SHP77 (cell line): ENCODE measurements around the gene TBC1D17.
"Not testable (repeated sequence)": the region's sequence is repeated elsewhere in the genome, so short reads cannot be mapped to it uniquely, and the experiment has no call there.

Experiments used
- DNase-seq, 2 experiments: peaks; one replicate each; lab custom pipeline; 2025; lab: John Stamatoyannopoulos, UW

Gene TBC1D17

DNA sequence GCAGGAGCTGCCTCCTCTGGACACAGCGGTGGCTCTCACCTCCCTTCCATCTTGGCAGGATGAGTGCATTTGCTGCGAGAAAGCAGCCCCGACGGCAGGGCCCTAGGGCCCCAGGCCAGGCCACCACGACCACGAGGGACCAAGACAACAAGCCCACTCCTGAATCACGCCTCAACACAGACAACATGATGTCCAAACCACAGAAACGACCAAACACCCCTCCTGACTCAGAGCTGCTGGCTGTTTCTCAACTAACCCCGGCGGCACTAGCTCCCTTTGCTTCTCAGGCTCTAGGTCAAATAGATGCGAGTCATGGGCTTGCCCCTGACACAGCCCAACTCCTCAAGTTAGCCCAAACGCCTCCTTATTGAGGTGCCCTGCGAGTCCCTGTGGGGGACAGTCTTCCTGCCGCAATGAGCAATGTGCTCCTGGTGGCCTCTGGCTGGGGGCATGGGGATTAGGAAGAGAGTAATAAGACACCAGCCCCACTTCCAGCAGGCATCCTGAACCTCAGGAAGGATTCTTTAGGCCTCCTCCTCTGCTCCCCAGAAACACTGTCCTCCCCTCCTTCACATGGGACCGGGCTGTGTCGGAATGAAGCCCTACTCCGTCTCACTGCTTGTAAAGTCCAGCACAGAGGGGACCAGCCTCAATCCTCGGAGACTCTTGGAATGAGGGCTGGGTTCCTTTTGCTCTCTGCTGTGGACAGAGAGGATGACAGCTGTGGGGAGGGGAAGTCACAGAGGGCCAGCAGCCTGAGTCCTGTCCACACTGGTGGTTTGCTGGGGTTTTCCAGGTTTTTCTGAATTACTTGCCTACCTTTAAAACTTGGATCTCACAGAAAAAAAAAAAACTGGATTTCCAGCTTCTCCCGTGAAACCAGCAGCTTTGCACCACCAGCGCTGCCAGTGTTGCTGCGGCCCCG lies 44.6 kb downstream of the TBC1D17 start:
- DNase-seq = no peak

DNA sequence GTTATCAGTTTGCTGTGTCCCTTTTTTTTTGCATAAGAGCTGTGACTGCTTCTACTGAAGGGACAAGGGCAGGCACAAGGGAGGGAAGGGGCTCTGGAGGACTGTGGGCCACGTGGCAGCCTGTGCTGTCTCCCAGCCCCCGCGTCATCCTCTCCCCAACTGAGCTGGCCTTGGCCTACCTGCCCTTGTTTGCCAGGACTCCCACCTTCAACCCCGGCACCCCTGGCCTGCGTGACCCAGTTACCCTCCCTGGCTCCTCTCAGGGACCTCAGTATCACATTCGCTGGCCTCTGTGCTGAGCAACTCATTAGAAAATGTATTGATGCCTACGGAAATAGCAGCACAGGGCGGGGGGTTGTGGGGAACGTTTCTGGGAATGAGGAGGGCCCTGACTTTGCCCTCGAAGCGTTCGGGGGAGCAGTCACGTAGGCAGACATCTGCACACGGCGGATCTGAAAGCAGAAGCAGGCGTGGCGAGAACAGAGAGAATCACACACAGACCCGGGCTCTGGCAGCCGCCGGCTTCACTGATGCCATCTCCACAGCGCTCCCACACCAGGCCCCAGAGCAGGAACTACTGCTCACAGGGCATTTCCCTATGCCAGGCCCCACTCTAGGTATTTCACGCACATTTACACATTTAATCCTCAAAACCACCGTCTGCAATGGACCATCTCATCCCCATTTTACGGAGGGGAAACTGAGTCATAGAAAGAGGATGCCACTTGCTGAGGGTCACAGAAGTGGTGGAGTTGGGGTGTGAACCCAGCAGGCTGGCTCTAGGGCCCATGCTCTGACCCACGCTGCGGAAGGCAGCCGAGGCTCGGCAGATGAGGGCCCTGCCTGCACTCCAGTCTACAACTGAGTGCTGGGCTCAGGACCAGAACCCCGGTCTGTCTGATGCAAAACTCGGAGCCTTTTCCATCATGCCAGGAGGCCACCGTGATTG lies 45.8 kb downstream of the TBC1D17 start:
- DNase-seq = no peak

GRCh38 chr19:49924004-49924880 lies 46.7 kb downstream of the TBC1D17 start:
- no peak for DNase-seq

DNA sequence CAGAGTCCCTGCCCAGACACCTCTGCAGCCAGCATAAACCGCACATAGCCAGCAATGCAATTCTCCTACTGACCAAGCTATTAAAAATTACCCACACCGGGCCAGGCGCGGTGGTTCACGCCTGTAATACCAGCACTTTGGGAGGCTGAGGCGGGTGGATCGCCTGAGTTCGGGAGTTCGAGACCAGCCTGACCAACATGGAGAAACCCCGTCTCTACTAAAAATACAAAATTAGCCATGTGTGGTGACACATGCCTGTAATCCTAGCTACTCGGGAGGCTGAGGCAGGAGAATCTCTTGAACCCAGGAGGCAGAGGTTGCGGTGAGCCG lies 47.3 kb downstream of the TBC1D17 start:
- not testable (repeated sequence) for DNase-seq

GRCh38 chr19:49925486-49925885 lies 48.0 kb downstream of the TBC1D17 start:
- no peak for DNase-seq

GRCh38 chr19:49926515-49926914 lies 49.0 kb downstream of the TBC1D17 start:
- DNase-seq = no peak

DNA sequence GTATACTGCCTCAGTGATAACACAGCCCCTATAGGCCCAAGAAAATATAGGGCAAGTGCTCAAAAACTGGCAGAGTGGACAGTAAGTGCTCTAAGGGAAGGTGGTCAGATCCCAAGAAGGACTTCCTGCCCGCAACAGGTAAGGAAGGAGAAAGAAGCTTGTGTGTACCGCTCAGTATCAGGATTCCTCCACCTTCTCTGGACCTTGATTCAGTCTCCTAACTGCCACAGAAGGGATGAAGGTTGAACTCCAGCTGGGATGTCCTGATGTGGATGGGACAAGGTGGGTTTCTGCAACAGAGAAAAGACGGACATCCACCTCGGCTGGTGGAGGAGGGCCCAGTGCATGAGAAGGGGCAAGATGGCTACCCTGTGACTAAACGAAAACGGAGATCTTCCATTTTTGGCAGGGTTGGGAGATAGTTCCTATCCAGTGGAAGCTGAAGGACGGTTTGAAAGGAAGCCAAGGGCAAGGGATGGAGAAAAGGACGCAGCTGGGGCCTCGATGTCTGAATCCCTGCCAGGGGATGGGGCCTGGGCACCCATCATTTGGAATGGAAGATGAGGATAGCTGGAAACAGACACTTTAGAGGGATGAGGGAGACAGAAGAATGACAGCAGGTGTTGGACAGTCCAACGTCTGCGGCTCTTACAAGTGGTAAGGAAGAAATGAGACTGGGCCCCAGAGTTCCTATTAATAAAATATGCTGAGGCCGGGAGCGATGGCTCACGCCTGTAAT lies 50.2 kb downstream of the TBC1D17 start:
- no peak for DNase-seq

DNA sequence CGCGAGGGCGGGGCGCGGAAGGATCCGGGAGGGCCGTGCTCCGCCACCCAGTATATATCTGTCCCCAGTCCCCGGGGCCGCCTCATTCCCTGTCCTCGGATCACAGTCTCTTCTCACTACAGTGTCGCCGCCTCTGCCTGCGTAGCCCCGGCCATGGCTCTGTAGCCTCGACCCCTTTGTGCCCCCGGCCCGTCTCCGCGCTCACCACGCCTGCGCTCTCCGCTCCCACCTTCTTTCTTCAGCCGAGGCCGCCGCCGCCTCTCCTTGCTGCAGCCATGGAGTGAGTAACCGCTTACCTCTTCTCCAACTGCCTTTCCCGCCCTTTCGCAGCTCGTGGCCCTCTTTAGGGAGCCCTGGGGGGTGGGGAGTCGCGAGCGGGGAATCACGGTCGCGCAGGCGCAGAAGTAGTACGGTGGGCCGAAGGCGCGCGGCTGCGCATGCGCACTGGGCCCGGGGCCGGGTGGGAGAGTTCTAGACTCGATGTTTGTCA lies 51.7 kb downstream of the TBC1D17 start, which contains the start of the genes ATF5 and NUP62:
ATF5 (plus strand) TSS at position 85 of the 490 bp plus-strand sequence. CDS start 1,646 bp downstream, outside the sequence.
NUP62 (minus strand) TSS at position 384 of the 490 bp plus-strand sequence. CDS start 19,697 bp downstream, outside the sequence.
- peak; percentile 81 to 89 for DNase-seq

DNA sequence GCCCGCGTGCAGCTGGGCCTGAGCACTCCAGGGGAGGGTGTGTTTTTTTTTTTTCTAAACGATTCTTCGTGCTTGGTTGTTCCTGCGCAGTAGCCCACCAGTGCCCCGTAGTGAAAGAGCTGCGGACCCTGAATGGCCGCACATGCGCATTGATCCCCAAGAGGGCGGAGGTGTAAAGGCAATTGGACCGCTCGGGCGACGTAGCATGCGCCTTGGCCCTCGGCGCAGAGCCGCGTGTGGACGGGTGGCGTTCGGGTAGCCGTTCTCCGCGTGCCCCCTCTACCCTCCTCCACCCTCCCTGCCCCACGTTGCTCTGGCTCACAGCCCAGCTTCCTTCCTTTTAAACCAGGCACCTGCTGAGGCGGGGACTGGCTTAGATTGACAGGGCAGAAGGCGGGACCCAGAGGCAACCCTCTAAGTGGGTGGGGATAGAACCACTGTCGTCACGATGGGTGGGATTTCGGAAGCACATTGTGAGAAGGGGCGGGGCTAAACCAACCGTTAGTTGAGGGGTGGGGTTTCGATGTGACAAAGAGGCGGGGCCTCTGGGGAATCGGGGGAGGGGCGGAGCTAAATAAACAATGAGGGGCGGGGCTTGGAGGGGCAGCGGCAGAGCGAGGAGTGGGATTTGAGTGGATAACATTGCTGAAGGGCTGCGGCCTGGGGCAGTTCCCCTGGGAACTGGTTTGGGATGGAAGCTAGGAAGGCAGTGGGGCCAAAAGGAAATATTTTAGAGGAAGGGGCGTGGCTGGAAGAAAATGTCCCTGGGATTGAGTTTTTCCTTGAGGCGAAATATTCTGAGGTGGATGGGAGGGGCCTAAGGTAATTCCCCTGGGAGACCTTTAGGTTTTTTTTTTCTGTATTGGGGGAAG lies 52.3 kb downstream of the TBC1D17 start:
- DNase-seq = peak; percentile 93 to 94

GRCh38 chr19:49930483-49931011 lies 53.0 kb downstream of the TBC1D17 start:
- peak; percentile 53 to 62 for DNase-seq

GRCh38 chr19:49931293-49932040 lies 54.0 kb downstream of the TBC1D17 start:
- no peak for DNase-seq

- no peak for DNase-seq
These were observed 54.5 kb downstream of the TBC1D17 start for GRCh38 chr19:49932041-49932451.

DNA sequence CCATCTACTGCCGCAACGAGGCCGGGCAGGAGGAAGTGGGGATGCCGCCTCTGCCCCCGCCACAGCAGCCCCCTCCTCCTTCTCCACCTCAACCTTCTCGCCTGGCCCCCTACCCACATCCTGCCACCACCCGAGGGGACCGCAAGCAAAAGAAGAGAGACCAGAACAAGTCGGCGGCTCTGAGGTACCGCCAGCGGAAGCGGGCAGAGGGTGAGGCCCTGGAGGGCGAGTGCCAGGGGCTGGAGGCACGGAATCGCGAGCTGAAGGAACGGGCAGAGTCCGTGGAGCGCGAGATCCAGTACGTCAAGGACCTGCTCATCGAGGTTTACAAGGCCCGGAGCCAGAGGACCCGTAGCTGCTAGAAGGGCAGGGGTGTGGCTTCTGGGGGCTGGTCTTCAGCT lies 55.2 kb downstream of the TBC1D17 start:
- no peak for DNase-seq

DNA sequence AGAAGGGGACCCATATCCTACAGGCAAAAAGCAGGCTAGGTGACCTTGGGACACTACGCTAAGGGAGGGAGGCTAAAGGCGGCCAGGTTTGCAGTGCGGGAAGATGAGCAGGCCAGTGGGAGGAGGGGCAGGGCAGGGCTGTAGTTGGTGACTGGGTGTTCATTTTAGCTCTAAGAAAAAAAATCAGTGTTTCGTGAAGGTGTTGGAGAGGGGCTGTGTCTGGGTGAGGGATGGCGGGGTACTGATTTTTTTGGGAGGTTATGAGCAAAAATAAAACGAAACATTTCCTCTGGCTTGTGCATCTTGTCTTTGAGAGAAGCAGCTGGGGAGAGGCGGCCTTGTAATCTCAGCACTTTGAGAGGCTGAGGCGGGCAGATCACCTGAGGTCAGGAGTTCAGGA lies 56.1 kb downstream of the TBC1D17 start:
- DNase-seq = no peak

DNA sequence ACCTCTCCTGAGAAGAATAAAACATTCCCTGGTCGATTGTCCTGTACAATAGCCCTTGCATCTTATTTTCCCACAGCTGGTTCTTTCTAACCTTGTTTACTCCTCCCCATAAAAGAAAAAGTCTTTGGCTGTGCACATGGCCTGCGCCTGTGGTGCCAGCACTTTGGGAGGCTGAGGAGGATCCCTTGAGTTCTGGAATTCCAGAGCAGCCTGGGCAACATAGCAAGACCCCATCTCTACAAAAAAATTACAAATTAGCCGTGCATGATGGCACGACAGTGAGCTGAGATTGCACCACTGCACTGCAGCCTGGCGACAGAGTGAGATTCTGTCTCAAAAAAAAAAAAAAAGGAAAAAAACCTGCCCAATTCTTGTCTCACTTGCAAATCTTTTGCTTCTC lies 59.0 kb downstream of the TBC1D17 start:
- DNase-seq = no peak

DNA sequence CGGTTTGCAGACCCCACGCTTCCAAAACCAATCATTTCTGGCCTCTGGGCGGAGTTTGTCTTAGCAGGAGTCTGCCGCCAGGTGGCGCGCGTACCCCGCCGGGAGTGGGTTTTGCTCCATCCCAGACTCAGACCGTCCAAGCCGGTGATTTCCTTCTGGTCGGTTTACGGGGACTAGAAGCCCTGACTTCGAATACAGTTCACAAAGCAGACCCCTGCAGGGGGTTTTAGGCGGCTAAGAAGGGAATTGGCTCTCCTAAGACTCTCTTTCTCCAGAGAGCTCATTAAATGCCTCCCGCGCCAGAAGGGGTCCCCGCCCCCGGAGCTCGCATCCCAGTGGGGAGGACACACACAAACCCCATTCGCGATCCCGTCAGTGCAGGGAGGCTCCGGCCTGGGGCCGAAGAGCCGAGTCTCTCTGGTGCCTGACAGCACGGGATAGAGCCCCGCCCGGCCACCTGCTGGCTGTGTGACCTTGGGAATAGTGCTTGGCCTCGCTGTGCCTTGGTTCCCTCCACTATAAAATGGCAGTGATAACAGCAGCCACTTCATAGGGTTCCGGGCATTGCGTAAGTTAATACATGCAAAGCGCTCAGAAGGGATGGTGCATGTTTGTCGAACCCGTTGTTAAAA lies 60.4 kb downstream of the TBC1D17 start:
- peak; percentile 69 to 78 for DNase-seq
